ENCODE data around the gene INCA1.

INCA1 gene

GRCh38 chr17:4948931-4949320 lies 48.4 kb downstream of the INCA1 start:
- peak overlapping the region; percentile 93 for H3K4me3 ChIP-seq (ENCODE audit: low read length)
- TF ChIP-seq CTCF (conservative IDR thresholded peaks at IDR 0.05; ENCODE audit: low read depth, low read length): no peak
- DNase-seq (ENCODE audit: low read depth): no peak

- peak; percentile 63 for DNase-seq (ENCODE audit: low read depth)
- no peak for TF ChIP-seq CTCF (conservative IDR thresholded peaks at IDR 0.05; ENCODE audit: low read depth, low read length)
- H3K4me3 ChIP-seq (ENCODE audit: low read length): peak within 1 kb of the TSS; percentile 93
These were observed 49.0 kb downstream of the INCA1 start, which contains the start of gene PFN1 for GRCh38 chr17:4948166-4948930. PFN1 (minus strand) TSS chr17:4948530; CDS start chr17:4948394, 136 bp downstream.

- DNase-seq (ENCODE audit: low read depth): no peak
- peak overlapping the region; percentile 93 for H3K4me3 ChIP-seq (ENCODE audit: low read length)
- TF ChIP-seq CTCF (conservative IDR thresholded peaks at IDR 0.05; ENCODE audit: low read depth, low read length): no peak
These were observed 49.7 kb downstream of the INCA1 start for GRCh38 chr17:4947411-4948165.

GRCh38 chr17:4947010-4947410 lies 50.3 kb downstream of the INCA1 start:
- peak overlapping the region; percentile 93 for H3K4me3 ChIP-seq (ENCODE audit: low read length)
- TF ChIP-seq CTCF (conservative IDR thresholded peaks at IDR 0.05; ENCODE audit: low read depth, low read length): no peak
- no peak for DNase-seq (ENCODE audit: low read depth)

- no peak for TF ChIP-seq CTCF (conservative IDR thresholded peaks at IDR 0.05; ENCODE audit: low read depth, low read length)
- no peak for DNase-seq (ENCODE audit: low read depth)
- H3K4me3 ChIP-seq (ENCODE audit: low read length): peak overlapping the region; percentile 93
These were observed 50.9 kb downstream of the INCA1 start for GRCh38 chr17:4946312-4946976.

- DNase-seq (ENCODE audit: low read depth): no peak
- peak overlapping the region; percentile 93 for H3K4me3 ChIP-seq (ENCODE audit: low read length)
These were observed 51.4 kb downstream of the INCA1 start for GRCh38 chr17:4945944-4946280.

More at GRCh38 chr17:4945944-4946280, 51.4 kb downstream of the INCA1 start:
- TF ChIP-seq CTCF (conservative IDR thresholded peaks at IDR 0.05; ENCODE audit: low read depth, low read length): no peak

Measured in retinal pigment epithelial cell (primary cell).